GM18498 (cell line): ENCODE measurements around the gene RPRD1A.
"Not testable (repeated sequence)": the region's sequence is repeated elsewhere in the genome, so short reads cannot be mapped to it uniquely, and the experiment has no call there.

Source experiments
- ATAC-seq: cut with Tn5 transposase; IDR thresholded peaks from one replicate; pipeline ENCODE4 v1.9.1; 2021; ENCODE audit warnings: mild to moderate bottlenecking, moderate library complexity; ENCODE audit not compliant: unreplicated experiment

The RPRD1A gene

GRCh38 chr18:36031903-36032302 lies 35.5 kb downstream of the RPRD1A start:
- no peak for ATAC-seq

- no peak for ATAC-seq
These were observed 36.0 kb downstream of the RPRD1A start for GRCh38 chr18:36031407-36031806.

GRCh38 chr18:36028859-36029258 lies 38.5 kb downstream of the RPRD1A start:
- no peak for ATAC-seq

GRCh38 chr18:36025025-36025424 lies 42.3 kb downstream of the RPRD1A start:
- ATAC-seq: no peak

GRCh38 chr18:36024241-36024640 lies 43.1 kb downstream of the RPRD1A start:
- ATAC-seq: not testable (repeated sequence)

GRCh38 chr18:36023336-36023735 lies 44.0 kb downstream of the RPRD1A start:
- ATAC-seq: no peak

GRCh38 chr18:36020174-36020711 lies 47.1 kb downstream of the RPRD1A start:
- ATAC-seq: no peak

GRCh38 chr18:36017232-36017631 lies 50.1 kb downstream of the RPRD1A start:
- ATAC-seq: no peak

- ATAC-seq: peak; percentile 93
These were observed 51.7 kb downstream of the RPRD1A start for GRCh38 chr18:36015629-36016028.

GRCh38 chr18:36012891-36013290 lies 54.5 kb downstream of the RPRD1A start:
- no peak for ATAC-seq

- no peak for ATAC-seq
These were observed 58.1 kb downstream of the RPRD1A start for GRCh38 chr18:36009214-36009613.

GRCh38 chr18:36006997-36007396 lies 60.4 kb downstream of the RPRD1A start:
- no peak for ATAC-seq

- no peak for ATAC-seq
These were observed 67.4 kb downstream of the RPRD1A start for GRCh38 chr18:35999925-36000324.

- no peak for ATAC-seq
These were observed 68.4 kb downstream of the RPRD1A start for GRCh38 chr18:35998967-35999366.

- ATAC-seq: no peak
These were observed 74.3 kb downstream of the RPRD1A start for GRCh38 chr18:35993013-35993412.

- ATAC-seq: no peak
These were observed 75.7 kb downstream of the RPRD1A start for GRCh38 chr18:35991696-35992095.

GRCh38 chr18:35983818-35984217 lies 83.5 kb downstream of the RPRD1A start:
- no peak for ATAC-seq

GRCh38 chr18:35983147-35983546 lies 84.2 kb downstream of the RPRD1A start:
- no peak for ATAC-seq

- no peak for ATAC-seq
These were observed 84.8 kb downstream of the RPRD1A start for GRCh38 chr18:35982409-35983114.

- ATAC-seq: no peak
These were observed 88.2 kb downstream of the RPRD1A start for GRCh38 chr18:35979112-35979511.

GRCh38 chr18:35974181-35974580 lies 93.2 kb downstream of the RPRD1A start:
- ATAC-seq: no peak

GRCh38 chr18:35973650-35974049 lies 93.7 kb downstream of the RPRD1A start:
- ATAC-seq: no peak
